ENCODE data around the gene DSCAML1. TPM values are rescaled to one million over a fixed set of nuclear protein-coding genes. Genes with fewer than 3 reads are reported as not detected.
A peak's percentile ranks its signal among the peaks of the same experiment; 100 is the strongest.

Gene DSCAML1
- total RNA-seq, 1 experiment from 2014 or later = 0.15 TPM

DNA sequence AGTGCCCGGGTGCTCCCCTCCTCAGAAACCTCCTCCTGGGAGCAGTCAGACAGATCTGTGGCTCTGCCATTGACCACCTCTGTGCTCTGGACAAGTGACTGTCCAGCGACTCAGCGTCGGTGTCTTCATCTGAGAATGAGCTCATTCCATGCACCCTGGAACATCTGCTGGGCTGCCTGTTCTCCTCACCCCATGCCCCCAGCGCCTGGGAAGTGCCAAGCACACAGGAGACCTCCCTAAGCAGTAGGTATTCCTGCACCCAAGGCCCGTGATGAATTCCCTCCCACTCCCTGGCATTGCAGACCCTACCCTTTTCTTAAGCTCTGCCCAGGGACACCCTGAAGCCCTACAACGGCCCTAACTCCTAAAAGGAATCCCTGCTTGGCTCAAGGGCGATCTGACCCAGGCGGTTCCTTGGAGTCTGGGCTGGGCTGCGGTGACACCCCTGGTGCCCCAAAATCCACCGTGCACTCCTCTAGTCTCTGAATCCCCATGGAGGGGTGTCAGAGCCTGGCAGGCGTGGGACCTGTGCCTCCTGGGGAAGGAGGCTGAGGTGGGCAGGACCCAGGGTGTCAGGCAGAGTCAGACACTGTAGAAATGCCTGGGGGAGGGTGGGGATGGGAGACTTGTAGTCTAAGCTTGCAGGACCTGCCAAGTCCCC is 377.4 kb downstream of the DSCAML1 start:
- no peaks in the 10 kb centered on the region for H4K20me1 ChIP-seq (ENCODE audit: control insufficient read depth, insufficient read depth, insufficient read length)
- H3K27me3 ChIP-seq (ENCODE audit: insufficient read depth, low read length) = no peaks in the 10 kb centered on the region
- H4K8ac ChIP-seq (replicated peaks; ENCODE audit: insufficient read length, low read depth, low read length) = no peak overlapping the region
- H3T11ph ChIP-seq (ENCODE audit: low read length) = no peak overlapping the region
- no CpG with 5 or more reads among the region's 12 CpGs for whole genome bisulfite sequencing (ENCODE audit: extremely low coverage, insufficient read length, low lambda C conversion rate)
- no peak overlapping the region for H3K27ac ChIP-seq (ENCODE audit: insufficient read length, low read depth, low read length)
- H3K9me3 Mint-ChIP-seq = no peaks in the 10 kb centered on the region
- no peak overlapping the region for H4K5ac ChIP-seq (ENCODE audit: insufficient read length, low read depth, low read length)
- no peak overlapping the region for H3K14ac ChIP-seq (ENCODE audit: insufficient read depth, low read length)
- no peak overlapping the region for H3K4me2 ChIP-seq (ENCODE audit: insufficient read depth, insufficient read length, low read length)
- H3K27me3 Mint-ChIP-seq (ENCODE audit: low read depth) = peaks cover 9% of the 10 kb centered on the region
- peaks cover 0 to 5% of the 10 kb centered on the region in 2 experiments; a peak in 2 of 4 replicates for H3K4me1 Mint-ChIP-seq
- H2BK20ac ChIP-seq (ENCODE audit: low read depth, low read length, poor library complexity, severe bottlenecking) = no peak overlapping the region
- peak overlapping the region in 1 of 3 experiments; percentile 44; a peak in 1 of 7 replicates for H3K27ac Mint-ChIP-seq
- no peak overlapping the region for H3K56ac ChIP-seq (ENCODE audit: insufficient read length, low read depth, low read length)
- H3K4ac ChIP-seq (ENCODE audit: low read depth, low read length) = no peak overlapping the region
- TF ChIP-seq, protein P1, sequence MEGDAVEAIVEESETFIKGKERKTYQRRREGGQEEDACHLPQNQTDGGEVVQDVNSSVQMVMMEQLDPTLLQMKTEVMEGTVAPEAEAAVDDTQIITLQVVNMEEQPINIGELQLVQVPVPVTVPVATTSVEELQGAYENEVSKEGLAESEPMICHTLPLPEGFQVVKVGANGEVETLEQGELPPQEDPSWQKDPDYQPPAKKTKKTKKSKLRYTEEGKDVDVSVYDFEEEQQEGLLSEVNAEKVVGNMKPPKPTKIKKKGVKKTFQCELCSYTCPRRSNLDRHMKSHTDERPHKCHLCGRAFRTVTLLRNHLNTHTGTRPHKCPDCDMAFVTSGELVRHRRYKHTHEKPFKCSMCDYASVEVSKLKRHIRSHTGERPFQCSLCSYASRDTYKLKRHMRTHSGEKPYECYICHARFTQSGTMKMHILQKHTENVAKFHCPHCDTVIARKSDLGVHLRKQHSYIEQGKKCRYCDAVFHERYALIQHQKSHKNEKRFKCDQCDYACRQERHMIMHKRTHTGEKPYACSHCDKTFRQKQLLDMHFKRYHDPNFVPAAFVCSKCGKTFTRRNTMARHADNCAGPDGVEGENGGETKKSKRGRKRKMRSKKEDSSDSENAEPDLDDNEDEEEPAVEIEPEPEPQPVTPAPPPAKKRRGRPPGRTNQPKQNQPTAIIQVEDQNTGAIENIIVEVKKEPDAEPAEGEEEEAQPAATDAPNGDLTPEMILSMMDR (conservative IDR thresholded peaks at IDR 0.05) = no peak
- no peak overlapping the region for H3K18ac ChIP-seq (ENCODE audit: insufficient read length, low read depth, low read length)
- DNase-seq = no peak
- no peaks in the 10 kb centered on the region for H3K79me1 ChIP-seq (ENCODE audit: insufficient read depth, low read depth, low read length, poor library complexity, severe bottlenecking)
- no peaks in the 10 kb centered on the region for H3K9me3 ChIP-seq (ENCODE audit: control insufficient read depth, low read depth, low read length)
- no peak overlapping the region for H2BK15ac ChIP-seq (ENCODE audit: low read depth, low read length)
- no peak overlapping the region for H2BK5ac ChIP-seq (ENCODE audit: insufficient read length, low read length)
- H2AFZ ChIP-seq (ENCODE audit: low read length) = no peak overlapping the region
- H3K4me3 Mint-ChIP-seq = no peak overlapping the region
- no peaks in the 10 kb centered on the region for H3K79me2 ChIP-seq (ENCODE audit: insufficient read depth, low read length)
- H2BK120ac ChIP-seq (ENCODE audit: low read depth, low read length, poor library complexity, severe bottlenecking) = no peak overlapping the region
- no peak overlapping the region for H2BK12ac ChIP-seq (ENCODE audit: insufficient read length, low read depth, low read length)
- H3K4me1 ChIP-seq (ENCODE audit: insufficient read depth, low read length) = no peaks in the 10 kb centered on the region
- no peaks in the 10 kb centered on the region for H3K23me2 ChIP-seq (ENCODE audit: insufficient read length, low read depth, low read length, poor library complexity, severe bottlenecking)
- no peak overlapping the region for H2AK5ac ChIP-seq (ENCODE audit: insufficient read length, low read length)
- H3K36me3 Mint-ChIP-seq (ENCODE audit: insufficient read depth in 1 of 3, low read depth in 3 of 3) = no peaks in the 10 kb centered on the region; a peak in 1 of 7 replicates
- H4K91ac ChIP-seq (ENCODE audit: insufficient read length, low read depth, low read length) = no peak overlapping the region
- H3K23ac ChIP-seq (ENCODE audit: insufficient read length, low read depth, low read length) = no peak overlapping the region
- no peak overlapping the region for H3K9ac ChIP-seq (ENCODE audit: extremely low read depth, insufficient read length, low read length)

Data from H9 (cell line).